ENCODE measurements around the gene PLEKHM3. TPM values are rescaled to one million over a fixed set of nuclear protein-coding genes. Genes with fewer than 3 reads are reported as not detected.
A peak's percentile ranks its signal among the peaks of the same experiment; 100 is the strongest.

The PLEKHM3 gene
- total and polyA plus RNA-seq, 2 experiments from 2014 or later, result 4.9 to 6.6 TPM

GRCh38 chr2:207978177-207978948, 47.0 kb downstream of the PLEKHM3 start:
- H3K27me3 ChIP-seq (replicated peaks; ENCODE audit: insufficient read depth), result no peaks in the 10 kb centered on the region
- 88 to 90% methylated on average over 12 of the region's 12 CpGs for WGBS, 2 experiments (ENCODE audit: low coverage in 1 of 2, low lambda C conversion rate in 2 of 2, missing lambda C conversion rate in 2 of 2)
- TF ChIP-seq EZH2 (IDR thresholded peaks at IDR 0.05; ENCODE audit: insufficient read depth, poor library complexity, severe bottlenecking), result no peak
- no peak for TF ChIP-seq EZH2phosphoT487 (IDR thresholded peaks at IDR 0.05; ENCODE audit: insufficient read depth, low read depth)
- no peak overlapping the region for H2AFZ ChIP-seq
- no peaks in the 10 kb centered on the region; the same call in 1 of the 2 replicates for H3K79me2 ChIP-seq (ENCODE audit: insufficient read depth)
- H4K20me1 ChIP-seq (ENCODE audit: insufficient read depth), result no peaks in the 10 kb centered on the region
- H3K27ac ChIP-seq, result no peak overlapping the region
- H3K9me3 ChIP-seq (ENCODE audit: low read depth), result no peaks in the 10 kb centered on the region
- no peaks in the 10 kb centered on the region for H3K4me1 ChIP-seq (ENCODE audit: insufficient read depth)
- no peak overlapping the region for H3K9ac ChIP-seq
- in situ Hi-C loops (cut with MboI), result no loop called here
- no peak overlapping the region for H3K4me3 ChIP-seq
- no peak for DNase-seq
- peaks cover 4% of the 10 kb centered on the region; the same call in 1 of the 2 replicates for H3F3A ChIP-seq (ENCODE audit: insufficient read depth)
- H3K36me3 ChIP-seq (ENCODE audit: low read depth), result no peaks in the 10 kb centered on the region
- H3K4me2 ChIP-seq (ENCODE audit: unreplicated experiment), result no peak overlapping the region
- H3K9me2 ChIP-seq (ENCODE audit: insufficient read depth), result no peaks in the 10 kb centered on the region

- no peak overlapping the region for H2AFZ ChIP-seq
- H3K79me2 ChIP-seq (ENCODE audit: insufficient read depth), result no peaks in the 10 kb centered on the region; the same call in none of the 2 replicates
- H3K9me2 ChIP-seq (ENCODE audit: insufficient read depth), result no peaks in the 10 kb centered on the region
- in situ Hi-C loops (cut with MboI), result no loop called here
- H3K27me3 ChIP-seq (replicated peaks; ENCODE audit: insufficient read depth), result no peaks in the 10 kb centered on the region
- H3K9ac ChIP-seq, result no peak overlapping the region
- no peak overlapping the region for H3K27ac ChIP-seq
- H3F3A ChIP-seq (ENCODE audit: insufficient read depth), result peaks cover 4% of the 10 kb centered on the region; the same call in 1 of the 2 replicates
- 64 to 80% methylated on average over 2 of the region's 2 CpGs for WGBS, 2 experiments (ENCODE audit: low coverage in 1 of 2, low lambda C conversion rate in 2 of 2, missing lambda C conversion rate in 2 of 2)
- no peak overlapping the region for H3K4me2 ChIP-seq (ENCODE audit: unreplicated experiment)
- peak; percentile 44 for DNase-seq
- H3K9me3 ChIP-seq (ENCODE audit: low read depth), result no peaks in the 10 kb centered on the region
- no peaks in the 10 kb centered on the region for H4K20me1 ChIP-seq (ENCODE audit: insufficient read depth)
- no peaks in the 10 kb centered on the region for H3K4me1 ChIP-seq (ENCODE audit: insufficient read depth)
- TF ChIP-seq EZH2phosphoT487 (IDR thresholded peaks at IDR 0.05; ENCODE audit: insufficient read depth, low read depth) (no peak), EZH2 (IDR thresholded peaks at IDR 0.05; ENCODE audit: insufficient read depth, poor library complexity, severe bottlenecking) (no peak)
- no peaks in the 10 kb centered on the region for H3K36me3 ChIP-seq (ENCODE audit: low read depth)
- H3K4me3 ChIP-seq, result no peak overlapping the region
Measured at GRCh38 chr2:207975921-207976320, 49.4 kb downstream of the PLEKHM3 start.

- no peaks in the 10 kb centered on the region for H3K36me3 ChIP-seq (ENCODE audit: low read depth)
- no peaks in the 10 kb centered on the region for H3K9me3 ChIP-seq (ENCODE audit: low read depth)
- DNase-seq, result no peak
- no peaks in the 10 kb centered on the region; the same call in none of the 2 replicates for H3K79me2 ChIP-seq (ENCODE audit: insufficient read depth)
- peaks cover 4% of the 10 kb centered on the region; the same call in 1 of the 2 replicates for H3F3A ChIP-seq (ENCODE audit: insufficient read depth)
- 94 to 96% methylated on average over 5 of the region's 5 CpGs for WGBS, 2 experiments (ENCODE audit: low coverage in 1 of 2, low lambda C conversion rate in 2 of 2, missing lambda C conversion rate in 2 of 2)
- H3K9me2 ChIP-seq (ENCODE audit: insufficient read depth), result no peaks in the 10 kb centered on the region
- no peak overlapping the region for H3K27ac ChIP-seq
- no peak overlapping the region for H3K4me3 ChIP-seq
- H3K9ac ChIP-seq, result no peak overlapping the region
- H3K27me3 ChIP-seq (replicated peaks; ENCODE audit: insufficient read depth), result no peaks in the 10 kb centered on the region
- no peak for TF ChIP-seq EZH2phosphoT487 (IDR thresholded peaks at IDR 0.05; ENCODE audit: insufficient read depth, low read depth)
- TF ChIP-seq EZH2 (IDR thresholded peaks at IDR 0.05; ENCODE audit: insufficient read depth, poor library complexity, severe bottlenecking), result no peak
- H4K20me1 ChIP-seq (ENCODE audit: insufficient read depth), result no peaks in the 10 kb centered on the region
- H2AFZ ChIP-seq, result no peak overlapping the region
- H3K4me1 ChIP-seq (ENCODE audit: insufficient read depth), result no peaks in the 10 kb centered on the region
- no peak overlapping the region for H3K4me2 ChIP-seq (ENCODE audit: unreplicated experiment)
- in situ Hi-C loops (cut with MboI), result no loop called here
Measured at GRCh38 chr2:207974216-207974605, 51.1 kb downstream of the PLEKHM3 start.

GRCh38 chr2:207970826-207971180, 54.5 kb downstream of the PLEKHM3 start:
- Histone ChIP-seq H3K27ac (no peak overlapping the region), H3F3A (ENCODE audit: insufficient read depth) (no peaks in the 10 kb centered on the region; the same call in 1 of the 2 replicates), H3K79me2 (ENCODE audit: insufficient read depth) (no peaks in the 10 kb centered on the region; the same call in none of the 2 replicates), H3K36me3 (ENCODE audit: low read depth) (no peaks in the 10 kb centered on the region), H3K9ac (no peak overlapping the region), H2AFZ (no peak overlapping the region), H3K4me3 (no peak overlapping the region), H4K20me1 (ENCODE audit: insufficient read depth) (no peaks in the 10 kb centered on the region), H3K4me2 (ENCODE audit: unreplicated experiment) (no peak overlapping the region), H3K4me1 (ENCODE audit: insufficient read depth) (no peaks in the 10 kb centered on the region), H3K27me3 (replicated peaks; ENCODE audit: insufficient read depth) (no peaks in the 10 kb centered on the region), H3K9me3 (ENCODE audit: low read depth) (no peaks in the 10 kb centered on the region), H3K9me2 (ENCODE audit: insufficient read depth) (no peaks in the 10 kb centered on the region)
- no peak for TF ChIP-seq EZH2 (IDR thresholded peaks at IDR 0.05; ENCODE audit: insufficient read depth, poor library complexity, severe bottlenecking)
- no peak for TF ChIP-seq EZH2phosphoT487 (IDR thresholded peaks at IDR 0.05; ENCODE audit: insufficient read depth, low read depth)
- in situ Hi-C loops (cut with MboI), result no loop called here
- DNase-seq, result no peak
